Activated T-helper 2 cell treated with anti-CD3 and anti-CD28 coated beads, Interferon-gamma antibody, Interleukin-2, Interleukin-4, amounts not matched to agents 10 μg/mL and 5 μg/mL and 100 μg/mL, durations not matched to agents 14 hours and 24 hours and 36 hours (primary cell): ENCODE results near the gene COPS2. TPM values are rescaled to one million over a fixed set of nuclear protein-coding genes. Genes with fewer than 3 reads are reported as not detected.

Source experiments
- DNase-seq: peaks from one replicate; pipeline ENCODE4 v3.0.0; 2021; ENCODE audit warnings: low spot score
- H3K27ac Mint-ChIP-seq: one replicate; pipeline ENCODE4 v1.8.0; 2021; ENCODE audit warnings: mixed read lengths
- H3K27me3 Mint-ChIP-seq: one replicate; pipeline ENCODE4 v1.8.0; 2021; ENCODE audit warnings: low read depth, mixed read lengths
- H3K36me3 Mint-ChIP-seq: one replicate; pipeline ENCODE4 v1.8.0; 2021; ENCODE audit warnings: low read depth, mixed read lengths
- H3K4me1 Mint-ChIP-seq: one replicate; pipeline ENCODE4 v1.8.0; 2021; ENCODE audit warnings: low read depth, mixed read lengths
- H3K4me3 Mint-ChIP-seq: one replicate; pipeline ENCODE4 v1.8.0; 2021; ENCODE audit warnings: low read depth, mild to moderate bottlenecking, moderate library complexity, mixed read lengths
- H3K9me3 Mint-ChIP-seq: one replicate; pipeline ENCODE4 v1.8.0; 2021; ENCODE audit warnings: mixed read lengths
- intact Hi-C: fragments of 100-400 bp; cut with micrococcal nuclease; formaldehyde crosslinking; loops from one replicate; pipeline ENCODE4 v1.15.1; 2023
- total RNA-seq: library from RNA; stranded (reverse); gene quantifications from 2 replicates; pipeline ENCODE4 v1.2.3, GENCODE V29; 2022

The COPS2 gene
- total RNA-seq, 1 donor from 2014 or later, result 94.7 TPM

- H3K36me3 Mint-ChIP-seq, result peaks cover 51% of the 10 kb centered on the region
- H3K4me1 Mint-ChIP-seq, result peaks cover 2% of the 10 kb centered on the region
- no peaks in the 10 kb centered on the region for H3K27me3 Mint-ChIP-seq
- intact Hi-C loops, result no loop called here
- H3K9me3 Mint-ChIP-seq, result peaks cover 25% of the 10 kb centered on the region
- H3K4me3 Mint-ChIP-seq, result no peak overlapping the region
- no peak overlapping the region for H3K27ac Mint-ChIP-seq
- DNase-seq, result no peak
Measured at GRCh38 chr15:49116108-49116857, 39.1 kb downstream of the COPS2 start.

GRCh38 chr15:49115062-49115461, 40.3 kb downstream of the COPS2 start:
- Mint-ChIP-seq H3K9me3 (peaks cover 27% of the 10 kb centered on the region), H3K27me3 (no peaks in the 10 kb centered on the region), H3K27ac (no peak overlapping the region), H3K4me1 (peaks cover 2% of the 10 kb centered on the region), H3K36me3 (peaks cover 61% of the 10 kb centered on the region), H3K4me3 (no peak overlapping the region)
- intact Hi-C loops, result no loop called here
- no peak for DNase-seq

GRCh38 chr15:49110158-49110944, 45.0 kb downstream of the COPS2 start:
- Mint-ChIP-seq H3K27ac (no peak overlapping the region), H3K4me1 (peaks cover 2% of the 10 kb centered on the region), H3K9me3 (peaks cover 27% of the 10 kb centered on the region), H3K36me3 (peaks cover 71% of the 10 kb centered on the region), H3K27me3 (no peaks in the 10 kb centered on the region), H3K4me3 (no peak overlapping the region)
- DNase-seq, result no peak
- intact Hi-C loops, result no loop called here

GRCh38 chr15:49103002-49103401, 52.4 kb downstream of the COPS2 start:
- no peak overlapping the region for H3K27ac Mint-ChIP-seq
- H3K27me3 Mint-ChIP-seq, result no peaks in the 10 kb centered on the region
- H3K36me3 Mint-ChIP-seq, result peaks cover 16% of the 10 kb centered on the region
- H3K9me3 Mint-ChIP-seq, result no peaks in the 10 kb centered on the region
- no peak overlapping the region for H3K4me3 Mint-ChIP-seq
- H3K4me1 Mint-ChIP-seq, result no peaks in the 10 kb centered on the region
- intact Hi-C loops, result no loop called here
- DNase-seq, result no peak

- no peak overlapping the region for H3K4me3 Mint-ChIP-seq
- H3K4me1 Mint-ChIP-seq, result no peaks in the 10 kb centered on the region
- no peak overlapping the region for H3K27ac Mint-ChIP-seq
- peaks cover 13% of the 10 kb centered on the region for H3K36me3 Mint-ChIP-seq
- DNase-seq, result no peak
- intact Hi-C loops, result no loop called here
- no peaks in the 10 kb centered on the region for H3K27me3 Mint-ChIP-seq
- no peaks in the 10 kb centered on the region for H3K9me3 Mint-ChIP-seq
Measured at GRCh38 chr15:49101536-49101935, 53.9 kb downstream of the COPS2 start.

GRCh38 chr15:49096090-49096750, 59.2 kb downstream of the COPS2 start:
- H3K4me3 Mint-ChIP-seq, result no peak overlapping the region

GRCh38 chr15:49094923-49095322, 60.5 kb downstream of the COPS2 start:
- Mint-ChIP-seq H3K27ac (no peak overlapping the region), H3K27me3 (no peaks in the 10 kb centered on the region), H3K36me3 (peaks cover 3% of the 10 kb centered on the region), H3K9me3 (no peaks in the 10 kb centered on the region), H3K4me1 (no peaks in the 10 kb centered on the region), H3K4me3 (no peak overlapping the region)
- no peak for DNase-seq
- intact Hi-C loops, result no loop called here

More at GRCh38 chr15:49096090-49096750, 59.2 kb downstream of the COPS2 start:
- DNase-seq, result no peak
- Mint-ChIP-seq H3K27me3 (no peaks in the 10 kb centered on the region), H3K27ac (no peak overlapping the region), H3K9me3 (no peaks in the 10 kb centered on the region), H3K36me3 (peaks cover 3% of the 10 kb centered on the region), H3K4me1 (no peaks in the 10 kb centered on the region)
- intact Hi-C loops, result no loop called here

GRCh38 chr15:49093252-49094105, 61.9 kb downstream of the COPS2 start:
- Mint-ChIP-seq H3K9me3 (no peaks in the 10 kb centered on the region), H3K27ac (no peak overlapping the region), H3K27me3 (no peaks in the 10 kb centered on the region), H3K36me3 (peaks cover 3% of the 10 kb centered on the region), H3K4me3 (no peak overlapping the region), H3K4me1 (no peaks in the 10 kb centered on the region)
- intact Hi-C loops, result no loop called here
- no peak for DNase-seq

DNA sequence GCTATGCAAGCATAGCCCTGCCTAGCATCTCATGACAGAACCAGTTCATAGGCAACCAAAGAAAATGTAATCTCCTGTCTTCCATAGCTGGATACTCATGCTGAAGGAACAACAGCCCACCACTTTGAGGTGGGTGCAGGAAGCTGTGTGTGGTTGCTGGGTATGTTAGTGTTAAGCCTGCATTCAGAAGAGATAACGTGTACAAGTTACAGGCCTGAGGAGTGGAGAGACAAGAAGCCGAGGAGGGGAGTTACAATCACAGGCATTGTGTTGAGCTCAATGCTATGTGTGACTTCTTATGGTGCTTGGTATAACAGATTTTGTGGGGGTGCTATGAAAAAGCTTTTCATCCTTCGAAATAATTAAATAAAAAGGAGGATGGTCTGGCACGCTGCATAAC, 66.4 kb downstream of the COPS2 start:
- Mint-ChIP-seq H3K36me3 (no peaks in the 10 kb centered on the region), H3K27me3 (peaks cover 3% of the 10 kb centered on the region), H3K4me3 (no peak overlapping the region), H3K27ac (no peak overlapping the region), H3K4me1 (no peaks in the 10 kb centered on the region), H3K9me3 (no peaks in the 10 kb centered on the region)
- DNase-seq, result no peak
- intact Hi-C loops, result no loop called here

GRCh38 chr15:49085696-49086459, 69.5 kb downstream of the COPS2 start:
- DNase-seq, result no peak
- H3K36me3 Mint-ChIP-seq, result no peaks in the 10 kb centered on the region
- H3K9me3 Mint-ChIP-seq, result no peaks in the 10 kb centered on the region
- no peak overlapping the region for H3K27ac Mint-ChIP-seq
- intact Hi-C loops, result no loop called here
- H3K4me1 Mint-ChIP-seq, result no peaks in the 10 kb centered on the region
- H3K27me3 Mint-ChIP-seq, result peaks cover 8% of the 10 kb centered on the region
- H3K4me3 Mint-ChIP-seq, result no peak overlapping the region

DNA sequence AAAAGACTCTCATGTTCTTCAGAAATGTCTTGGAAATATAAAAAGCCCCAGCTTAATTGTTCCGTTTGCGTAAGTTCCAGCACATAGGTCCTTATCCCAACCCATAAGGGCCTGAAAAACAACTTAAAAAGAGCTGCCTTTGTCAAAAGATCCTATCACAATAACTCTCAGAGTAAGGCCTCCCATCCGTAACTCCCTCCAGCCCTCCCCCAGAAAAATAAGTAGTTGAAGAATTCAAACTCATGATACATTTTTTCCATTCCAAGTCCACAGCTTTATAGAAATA, 71.2 kb downstream of the COPS2 start:
- Mint-ChIP-seq H3K36me3 (no peaks in the 10 kb centered on the region), H3K4me1 (no peaks in the 10 kb centered on the region), H3K4me3 (no peak overlapping the region), H3K9me3 (no peaks in the 10 kb centered on the region), H3K27me3 (peaks cover 8% of the 10 kb centered on the region), H3K27ac (no peak overlapping the region)
- intact Hi-C loops, result no loop called here
- no peak for DNase-seq
